Measurements from ENCODE around the gene GUSB.

GUSB gene

GRCh38 chr7:65938336-65938895, 43.6 kb downstream of the GUSB start:
- no peak for TF ChIP-seq CTCF (IDR thresholded peaks at IDR 0.05; ENCODE audit: borderline replicate concordance, insufficient read depth, low read depth, low read length)

GRCh38 chr7:65937296-65937695, 44.7 kb downstream of the GUSB start:
- H3K4me3 ChIP-seq (ENCODE audit: low read depth, low read length), result no peak overlapping the region
- TF ChIP-seq CTCF (IDR thresholded peaks at IDR 0.05; ENCODE audit: borderline replicate concordance, insufficient read depth, low read depth, low read length), result no peak

More at GRCh38 chr7:65938336-65938895, 43.6 kb downstream of the GUSB start:
- H3K4me3 ChIP-seq (ENCODE audit: low read depth, low read length), result no peak overlapping the region

GRCh38 chr7:65931685-65932084, 50.3 kb downstream of the GUSB start:
- TF ChIP-seq CTCF (IDR thresholded peaks at IDR 0.05; ENCODE audit: borderline replicate concordance, insufficient read depth, low read depth, low read length), result no peak
- H3K4me3 ChIP-seq (ENCODE audit: low read depth, low read length), result no peak overlapping the region

GRCh38 chr7:65927489-65928448, 54.2 kb downstream of the GUSB start:
- H3K4me3 ChIP-seq (ENCODE audit: low read depth, low read length), result no peak overlapping the region
- no peak for TF ChIP-seq CTCF (IDR thresholded peaks at IDR 0.05; ENCODE audit: borderline replicate concordance, insufficient read depth, low read depth, low read length)

- H3K4me3 ChIP-seq (ENCODE audit: low read depth, low read length), result no peak overlapping the region
- no peak for TF ChIP-seq CTCF (IDR thresholded peaks at IDR 0.05; ENCODE audit: borderline replicate concordance, insufficient read depth, low read depth, low read length)
Measured at GRCh38 chr7:65926588-65926987, 55.4 kb downstream of the GUSB start.

GRCh38 chr7:65925040-65925439, 57.0 kb downstream of the GUSB start:
- TF ChIP-seq CTCF (IDR thresholded peaks at IDR 0.05; ENCODE audit: borderline replicate concordance, insufficient read depth, low read depth, low read length), result no peak
- H3K4me3 ChIP-seq (ENCODE audit: low read depth, low read length), result no peak overlapping the region

- TF ChIP-seq CTCF (IDR thresholded peaks at IDR 0.05; ENCODE audit: borderline replicate concordance, insufficient read depth, low read depth, low read length), result no peak
- no peak overlapping the region for H3K4me3 ChIP-seq (ENCODE audit: low read depth, low read length)
Measured at GRCh38 chr7:65924193-65924592, 57.8 kb downstream of the GUSB start.
